Measurements from ENCODE around the gene COL4A2.

Gene COL4A2

DNA sequence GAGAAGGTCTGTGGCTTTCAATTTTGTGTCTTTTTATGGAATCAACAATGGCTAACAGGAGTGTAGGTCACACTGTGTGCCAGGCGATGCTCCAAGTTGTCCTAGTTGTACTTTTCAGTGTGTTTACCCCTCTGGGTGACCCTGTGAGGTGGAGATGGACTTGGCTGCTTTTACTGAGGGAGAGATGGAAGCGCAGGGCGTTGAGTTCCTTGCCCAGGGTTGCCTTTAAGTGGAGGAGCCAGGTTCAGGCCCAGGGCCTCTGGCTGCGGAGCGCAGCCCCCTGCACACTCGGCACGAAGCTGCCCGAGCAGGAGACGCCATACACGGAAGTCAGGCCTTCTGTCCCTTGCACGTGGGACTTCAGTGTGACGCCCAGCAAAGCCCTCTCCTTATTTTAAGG, 141.6 kb downstream of the COL4A2 start:
- TF ChIP-seq, protein P1, sequence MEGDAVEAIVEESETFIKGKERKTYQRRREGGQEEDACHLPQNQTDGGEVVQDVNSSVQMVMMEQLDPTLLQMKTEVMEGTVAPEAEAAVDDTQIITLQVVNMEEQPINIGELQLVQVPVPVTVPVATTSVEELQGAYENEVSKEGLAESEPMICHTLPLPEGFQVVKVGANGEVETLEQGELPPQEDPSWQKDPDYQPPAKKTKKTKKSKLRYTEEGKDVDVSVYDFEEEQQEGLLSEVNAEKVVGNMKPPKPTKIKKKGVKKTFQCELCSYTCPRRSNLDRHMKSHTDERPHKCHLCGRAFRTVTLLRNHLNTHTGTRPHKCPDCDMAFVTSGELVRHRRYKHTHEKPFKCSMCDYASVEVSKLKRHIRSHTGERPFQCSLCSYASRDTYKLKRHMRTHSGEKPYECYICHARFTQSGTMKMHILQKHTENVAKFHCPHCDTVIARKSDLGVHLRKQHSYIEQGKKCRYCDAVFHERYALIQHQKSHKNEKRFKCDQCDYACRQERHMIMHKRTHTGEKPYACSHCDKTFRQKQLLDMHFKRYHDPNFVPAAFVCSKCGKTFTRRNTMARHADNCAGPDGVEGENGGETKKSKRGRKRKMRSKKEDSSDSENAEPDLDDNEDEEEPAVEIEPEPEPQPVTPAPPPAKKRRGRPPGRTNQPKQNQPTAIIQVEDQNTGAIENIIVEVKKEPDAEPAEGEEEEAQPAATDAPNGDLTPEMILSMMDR (IDR thresholded peaks at IDR 0.05), result no peak

DNA sequence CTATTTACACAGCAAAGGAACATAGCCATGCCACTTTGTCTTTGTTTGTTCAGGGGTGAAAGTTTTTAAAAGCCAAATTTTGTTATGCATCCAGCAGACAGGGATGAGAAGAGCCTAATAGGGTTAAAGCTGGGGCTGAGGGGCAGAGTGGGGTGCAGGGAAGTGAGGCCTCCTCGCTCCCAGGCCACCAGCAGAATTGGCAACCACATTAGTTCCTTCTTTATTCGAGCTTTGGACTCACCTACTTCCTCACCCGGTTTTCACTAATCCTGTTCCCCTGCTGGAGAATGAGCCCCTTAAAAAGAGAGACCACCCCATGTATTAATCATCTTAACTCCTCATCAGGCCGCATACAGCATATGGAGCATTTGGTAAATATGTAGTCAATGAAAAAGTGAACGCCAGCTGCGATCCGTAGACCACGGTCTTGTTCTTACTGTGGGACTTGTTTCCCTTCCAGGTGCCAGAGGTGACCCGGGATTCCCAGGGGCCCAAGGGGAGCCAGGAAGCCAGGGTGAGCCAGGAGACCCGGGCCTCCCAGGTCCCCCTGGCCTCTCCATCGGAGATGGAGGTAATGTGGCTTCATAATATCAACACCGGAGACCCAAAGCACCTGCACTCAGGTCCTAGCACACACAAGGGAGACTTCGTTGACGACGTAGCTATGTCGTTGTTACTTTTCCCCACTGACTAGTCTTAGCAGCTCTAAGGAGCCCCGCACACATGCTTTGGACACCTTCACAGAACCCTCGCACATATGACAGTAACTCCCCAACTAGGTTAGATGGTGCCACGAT, 142.3 kb downstream of the COL4A2 start:
- TF ChIP-seq, protein P1 (IDR thresholded peaks at IDR 0.05), result no peak

DNA sequence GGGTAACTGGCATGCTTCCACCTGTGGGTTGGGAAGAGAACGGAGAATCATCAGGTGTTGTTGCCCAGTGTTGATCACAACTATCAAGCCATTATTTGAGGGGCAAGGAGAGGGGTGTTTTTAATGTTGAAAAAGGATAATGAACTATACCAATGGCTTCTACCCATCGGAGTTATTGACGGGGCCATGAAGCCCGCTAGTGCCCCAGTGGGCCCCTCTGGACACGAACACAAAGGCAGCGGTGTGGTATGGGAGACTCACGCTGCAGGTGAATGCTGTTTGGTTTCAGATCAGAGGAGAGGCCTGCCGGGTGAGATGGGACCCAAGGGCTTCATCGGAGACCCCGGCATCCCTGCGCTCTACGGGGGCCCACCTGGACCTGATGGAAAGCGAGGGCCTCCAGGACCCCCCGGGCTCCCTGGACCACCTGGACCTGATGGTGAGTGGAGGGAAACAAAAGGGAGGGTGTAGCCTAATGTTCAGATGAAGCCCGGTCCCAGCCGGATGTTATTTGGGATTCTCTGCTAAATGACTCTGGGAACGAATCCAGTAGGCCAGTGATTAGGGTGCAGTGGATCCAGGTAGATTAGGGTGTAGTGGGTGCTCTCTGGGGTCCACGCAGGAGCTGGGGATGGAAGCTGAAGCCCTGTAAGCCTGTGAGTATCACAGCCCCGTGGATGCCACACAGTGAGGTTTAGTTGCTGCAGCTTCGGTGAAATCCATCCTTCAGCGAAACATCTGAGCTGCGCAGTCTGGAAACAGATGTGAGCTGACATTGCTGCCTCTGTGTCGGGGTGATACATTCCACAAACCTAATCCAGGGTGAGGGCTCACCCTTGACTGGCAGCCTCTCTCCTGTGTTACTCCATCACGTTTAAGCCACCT, 143.2 kb downstream of the COL4A2 start:
- TF ChIP-seq, protein P1 (IDR thresholded peaks at IDR 0.05), result no peak

DNA sequence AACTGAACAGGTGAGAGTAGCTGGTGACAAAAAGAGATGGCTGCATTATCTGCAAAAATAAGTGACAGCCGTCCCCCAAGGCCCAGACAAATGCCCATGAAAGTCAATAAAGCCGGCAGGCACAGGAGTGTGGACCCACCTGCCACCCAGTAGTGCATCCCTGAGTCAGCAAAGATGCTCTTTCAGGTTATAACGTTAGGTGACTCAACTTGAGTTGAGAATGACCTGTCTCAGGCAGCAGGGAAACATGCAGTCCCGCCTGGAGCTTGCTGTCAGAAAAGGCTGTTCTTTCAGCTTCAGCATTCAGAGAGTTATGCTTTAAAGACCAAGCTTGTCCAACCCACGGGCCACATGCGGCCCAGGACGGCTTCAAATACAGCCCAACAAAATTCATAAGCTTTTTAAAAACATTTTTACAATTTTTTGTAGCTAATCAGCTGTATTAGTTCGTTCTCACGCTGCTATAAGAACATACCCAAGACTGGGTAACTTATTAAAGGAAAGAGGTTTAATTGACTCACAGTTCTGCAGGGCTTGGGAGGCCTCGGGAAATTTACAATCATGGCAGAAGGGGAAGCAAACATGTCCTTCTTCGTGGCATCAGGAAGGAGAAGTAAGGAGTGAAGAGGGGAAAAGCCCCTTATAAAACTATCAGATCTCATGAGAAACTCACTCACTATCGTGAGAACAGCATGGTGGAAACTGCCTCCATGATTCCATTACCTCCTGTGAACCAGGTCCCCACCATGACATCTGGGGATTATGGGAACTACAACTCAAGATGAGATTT, 144.1 kb downstream of the COL4A2 start:
- TF ChIP-seq, protein P1 (IDR thresholded peaks at IDR 0.05), result no peak

DNA sequence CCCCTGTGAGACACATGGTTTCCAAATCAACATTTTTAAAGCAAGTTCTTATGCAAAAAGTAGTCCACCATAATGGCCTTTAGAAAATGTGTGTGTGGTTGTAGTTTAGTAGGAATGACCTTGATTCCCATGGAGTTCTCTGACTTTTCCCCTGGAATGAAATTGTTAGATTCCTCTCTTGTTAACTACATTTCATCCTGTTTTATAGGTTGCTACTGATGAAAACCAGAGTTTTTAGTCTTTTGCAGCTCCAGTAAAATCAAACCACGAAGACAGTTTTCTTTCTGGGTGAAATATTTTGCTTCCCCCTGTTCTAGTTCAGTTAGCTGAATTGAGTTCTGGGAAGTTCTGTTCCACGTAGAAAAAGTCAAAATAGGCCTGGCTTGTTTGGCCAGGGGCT, 146.7 kb downstream of the COL4A2 start:
- TF ChIP-seq, protein P1 (IDR thresholded peaks at IDR 0.05), result no peak

DNA sequence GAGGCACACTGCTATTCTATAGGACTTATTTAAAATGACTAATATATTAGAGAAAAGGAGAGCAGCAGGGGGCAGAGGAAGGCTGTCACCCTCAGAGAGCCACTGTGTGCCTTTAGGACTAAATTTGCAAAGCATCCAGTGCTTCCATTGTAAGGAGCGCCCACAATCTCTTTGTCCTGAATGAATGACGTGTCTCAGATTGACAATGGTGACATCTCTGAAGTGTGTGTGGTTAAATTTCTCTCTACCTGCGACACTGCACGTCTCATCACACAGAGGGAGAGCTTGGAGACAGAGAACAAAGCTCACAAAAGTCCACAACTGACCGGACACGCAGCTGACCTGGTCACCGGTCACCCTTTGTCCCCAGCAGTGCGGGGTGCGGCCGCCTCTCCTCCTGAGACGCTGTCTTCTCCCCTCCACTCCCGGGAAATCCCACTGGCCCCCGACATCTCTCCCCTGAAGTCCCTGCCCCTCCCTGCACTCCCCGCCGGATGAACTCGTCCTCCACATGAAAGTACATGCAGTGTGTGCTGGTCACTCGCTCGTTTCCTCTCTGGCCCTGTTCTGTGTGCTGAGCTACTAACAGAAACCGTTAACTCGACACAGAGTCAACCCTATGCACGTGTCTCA, 147.3 kb downstream of the COL4A2 start:
- TF ChIP-seq, protein P1 (IDR thresholded peaks at IDR 0.05), result no peak

DNA sequence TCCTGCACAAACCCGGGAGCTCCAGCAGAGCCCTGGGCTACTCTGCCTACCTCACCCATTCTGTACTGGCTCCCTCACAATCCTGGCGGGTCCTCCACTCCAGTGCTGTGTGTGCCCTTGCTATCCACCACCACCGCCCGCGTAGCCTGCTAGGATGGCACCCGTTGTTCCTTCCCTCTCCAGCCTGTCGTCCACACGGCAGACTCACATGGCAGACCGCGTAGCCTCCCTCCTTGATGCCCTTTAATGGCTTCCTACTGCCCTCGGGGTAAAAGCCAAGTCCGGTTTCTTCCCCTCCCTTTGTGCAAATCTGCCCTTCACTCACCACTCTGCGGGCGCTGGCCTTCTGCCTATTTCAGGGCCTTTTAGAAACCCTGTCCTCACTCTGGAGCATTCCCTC, 147.9 kb downstream of the COL4A2 start:
- TF ChIP-seq, protein P1 (IDR thresholded peaks at IDR 0.05), result no peak
